H9 (cell line): ENCODE data around the gene NAALADL1. TPM values are rescaled to one million over a fixed set of nuclear protein-coding genes. Genes with fewer than 3 reads are reported as not detected.
"Not testable (repeated sequence)": the region's sequence is repeated elsewhere in the genome, so short reads cannot be mapped to it uniquely, and the experiment has no call there.

Experiments
- DNase-seq: peaks from one replicate; pipeline ENCODE4 v3.0.0-alpha.2; 2017
- H2AFZ ChIP-seq: one replicate; pipeline ENCODE4 v1.6.1; 2013; ENCODE audit warnings: mild to moderate bottlenecking, low read length, control low read depth, moderate library complexity
- H2AK5ac ChIP-seq: 2 replicates; pipeline ENCODE4 v1.6.1; 2013; ENCODE audit warnings: low read length, control low read depth, mixed read lengths; ENCODE audit not compliant: insufficient read length
- H2BK120ac ChIP-seq: one replicate; pipeline ENCODE4 v1.6.1; 2013; ENCODE audit warnings: low read depth, mild to moderate bottlenecking, low read length, control low read depth, inconsistent platforms; ENCODE audit not compliant: poor library complexity, severe bottlenecking
- H2BK12ac ChIP-seq: 2 replicates; pipeline ENCODE4 v1.6.1; 2013; ENCODE audit warnings: low read length, control low read depth, mixed read lengths, low read depth; ENCODE audit not compliant: insufficient read length
- H2BK15ac ChIP-seq: 2 replicates; pipeline ENCODE4 v1.6.1; 2013; ENCODE audit warnings: low read depth, low read length, control low read depth
- H2BK20ac ChIP-seq: one replicate; pipeline ENCODE4 v1.6.1; 2013; ENCODE audit warnings: low read depth, mild to moderate bottlenecking, low read length, control low read depth, inconsistent platforms; ENCODE audit not compliant: poor library complexity, severe bottlenecking
- H2BK5ac ChIP-seq: 2 replicates; pipeline ENCODE4 v1.6.1; 2013; ENCODE audit warnings: low read length, control low read depth, mixed read lengths; ENCODE audit not compliant: insufficient read length
- H3K14ac ChIP-seq: 2 replicates; pipeline ENCODE4 v1.6.1; 2013; ENCODE audit warnings: low read length, control low read depth; ENCODE audit not compliant: insufficient read depth
- H3K18ac ChIP-seq: 2 replicates; pipeline ENCODE4 v1.6.1; 2013; ENCODE audit warnings: low read depth, mild to moderate bottlenecking, mixed read lengths, low read length, control low read depth; ENCODE audit not compliant: insufficient read length
- H3K23ac ChIP-seq: 2 replicates; pipeline ENCODE4 v1.6.1; 2013; ENCODE audit warnings: low read length, control low read depth, mixed read lengths, low read depth; ENCODE audit not compliant: insufficient read length
- H3K23me2 ChIP-seq: 2 replicates; pipeline ENCODE4 v1.6.1; 2013; ENCODE audit warnings: low read depth, mild to moderate bottlenecking, mixed read lengths, low read length, control low read depth; ENCODE audit not compliant: insufficient read length, poor library complexity, severe bottlenecking
- H3K27ac ChIP-seq: 2 replicates; pipeline ENCODE4 v1.5.1; 2013; ENCODE audit warnings: low read length, control low read depth, mixed read lengths, low read depth; ENCODE audit not compliant: insufficient read length
- H3K27me3 ChIP-seq: 2 replicates; pipeline ENCODE4 v1.6.1; 2013; ENCODE audit warnings: low read length, control low read depth, inconsistent platforms; ENCODE audit not compliant: insufficient read depth
- H3K4ac ChIP-seq: 2 replicates; pipeline ENCODE4 v1.6.1; 2013; ENCODE audit warnings: low read depth, mild to moderate bottlenecking, control low read depth, inconsistent platforms, low read length, moderate library complexity
- H3K4me1 ChIP-seq: 2 replicates; pipeline ENCODE4 v1.6.1; 2013; ENCODE audit warnings: low read length, control low read depth, inconsistent platforms; ENCODE audit not compliant: insufficient read depth
- H3K4me2 ChIP-seq: 2 replicates; pipeline ENCODE4 v1.6.1; 2013; ENCODE audit warnings: low read length, control low read depth, mixed read lengths; ENCODE audit not compliant: insufficient read length, insufficient read depth
- H3K56ac ChIP-seq: 2 replicates; pipeline ENCODE4 v1.6.1; 2013; ENCODE audit warnings: low read depth, mild to moderate bottlenecking, mixed read lengths, low read length, control low read depth; ENCODE audit not compliant: insufficient read length
- H3K79me1 ChIP-seq: 2 replicates; pipeline ENCODE4 v1.6.1; 2013; ENCODE audit warnings: low read depth, mild to moderate bottlenecking, moderate library complexity, low read length, control low read depth, inconsistent platforms; ENCODE audit not compliant: insufficient read depth, poor library complexity, severe bottlenecking
- H3K79me2 ChIP-seq: 2 replicates; pipeline ENCODE4 v1.6.1; 2013; ENCODE audit warnings: low read length, control low read depth, inconsistent platforms; ENCODE audit not compliant: insufficient read depth
- H3K9ac ChIP-seq: 2 replicates; pipeline ENCODE4 v1.6.1; 2013; ENCODE audit warnings: low read length, control low read depth, mixed read lengths; ENCODE audit not compliant: insufficient read length; ENCODE audit errors: extremely low read depth
- H3K9me3 ChIP-seq: one replicate; pipeline ENCODE4 v1.6.1; 2013; ENCODE audit warnings: low read depth, low read length, inconsistent platforms; ENCODE audit not compliant: control insufficient read depth
- H3T11ph ChIP-seq: one replicate; pipeline ENCODE4 v1.6.1; 2013; ENCODE audit warnings: mild to moderate bottlenecking, low read length, control low read depth, inconsistent platforms
- H4K20me1 ChIP-seq: one replicate; pipeline ENCODE4 v1.6.1; 2013; ENCODE audit not compliant: control insufficient read depth, insufficient read length, insufficient read depth
- H4K5ac ChIP-seq: 2 replicates; pipeline ENCODE4 v1.6.1; 2013; ENCODE audit warnings: low read depth, mild to moderate bottlenecking, mixed read lengths, low read length, control low read depth; ENCODE audit not compliant: insufficient read length
- H4K8ac ChIP-seq: replicated peaks from 2 replicates; pipeline ENCODE4 v1.6.1; 2013; ENCODE audit warnings: low read length, control low read depth, mixed read lengths, low read depth; ENCODE audit not compliant: insufficient read length
- H4K91ac ChIP-seq: 2 replicates; pipeline ENCODE4 v1.6.1; 2013; ENCODE audit warnings: low read depth, mild to moderate bottlenecking, moderate library complexity, mixed read lengths, low read length, control low read depth; ENCODE audit not compliant: insufficient read length
- H3K27ac Mint-ChIP-seq, 3 experiments: 2 replicates in 2 of 3; 3 replicates in 1 of 3; pipeline ENCODE4 v1.8.0; 2020 to 2021; ENCODE audit warnings: mixed read lengths in 3 of 3, mild to moderate bottlenecking in 1 of 3, moderate library complexity in 1 of 3
- H3K27me3 Mint-ChIP-seq: 2 replicates; pipeline ENCODE4 v1.8.0; 2021; ENCODE audit warnings: low read depth, mild to moderate bottlenecking, moderate library complexity, mixed read lengths
- H3K36me3 Mint-ChIP-seq, 3 experiments: 2 replicates in 2 of 3; 3 replicates in 1 of 3; pipeline ENCODE4 v1.8.0; 2020 to 2021; ENCODE audit warnings: low read depth in 3 of 3, mixed read lengths in 3 of 3; ENCODE audit not compliant: insufficient read depth in 1 of 3
- H3K4me1 Mint-ChIP-seq, 2 experiments: 2 replicates each; pipeline ENCODE4 v1.8.0; 2020; ENCODE audit warnings: mixed read lengths in 2 of 2
- H3K4me3 Mint-ChIP-seq, 2 experiments: 2 replicates in 1 of 2; 3 replicates in 1 of 2; pipeline ENCODE4 v1.8.0; 2020 to 2021; ENCODE audit warnings: mild to moderate bottlenecking in 2 of 2, mixed read lengths in 2 of 2, moderate library complexity in 1 of 2
- H3K9me3 Mint-ChIP-seq, 2 experiments: 2 replicates in 1 of 2; 3 replicates in 1 of 2; pipeline ENCODE4 v1.8.0; 2020; ENCODE audit warnings: mild to moderate bottlenecking in 2 of 2, mixed read lengths in 2 of 2, moderate library complexity in 1 of 2
- CTCF ChIP-seq: fragments of 200-600 bp; sonication (generic); conservative IDR thresholded peaks from 3 replicates; pipeline ENCODE4 v1.8.0; 2021; ENCODE audit warnings: antibody characterized with exemption, mild to moderate bottlenecking
- WGBS: extraction: QIAGEN DNeasy Blood & Tissue Kit; methylation state at CpG from one replicate; pipeline ENCODE4 v1.1.7; 2013; ENCODE audit warnings: missing lambda C conversion rate, low lambda C conversion rate, mixed read lengths; ENCODE audit not compliant: insufficient read length; ENCODE audit errors: extremely low coverage; 5-methylcytosine and 5-hydroxymethylcytosine counted together
- total RNA-seq: library from RNA; stranded (reverse); gene quantifications from 2 replicates; pipeline ENCODE4 v1.2.1, GENCODE V29; 2021

Gene NAALADL1
- total RNA-seq, 1 experiment from 2014 or later = 1.0 TPM

- no peak overlapping the region for H4K91ac ChIP-seq
- no peak overlapping the region for H2BK12ac ChIP-seq
- H4K8ac ChIP-seq = no peak overlapping the region
- H3K27ac ChIP-seq = no peak overlapping the region
- H3K27me3 ChIP-seq = no peaks in the 10 kb centered on the region
- Mint-ChIP-seq H3K9me3 (no peaks in the 10 kb centered on the region), H3K27ac (no peak overlapping the region), H3K27me3 (peaks cover 1% of the 10 kb centered on the region; the same call in 1 of the 2 replicates), H3K36me3 (no peaks in the 10 kb centered on the region), H3K4me1 (peaks cover 2% of the 10 kb centered on the region in 2 experiments), H3K4me3 (no peak overlapping the region)
- no peak overlapping the region for H3K23ac ChIP-seq
- no peak overlapping the region for H2BK120ac ChIP-seq
- no peak overlapping the region for H3K4ac ChIP-seq
- H3K9ac ChIP-seq = no peak overlapping the region
- H4K5ac ChIP-seq = no peak overlapping the region
- no peaks in the 10 kb centered on the region for H3K79me2 ChIP-seq
- no peak overlapping the region for H3K18ac ChIP-seq
- no peak overlapping the region for H3K56ac ChIP-seq
- H2AK5ac ChIP-seq = no peak overlapping the region
- no peak overlapping the region for H2BK20ac ChIP-seq
- H3T11ph ChIP-seq = no peak overlapping the region
- H3K79me1 ChIP-seq = no peaks in the 10 kb centered on the region
- no peaks in the 10 kb centered on the region for H3K23me2 ChIP-seq
- H4K20me1 ChIP-seq = no peaks in the 10 kb centered on the region
- H3K4me2 ChIP-seq = no peak overlapping the region
- no peak overlapping the region for H2BK15ac ChIP-seq
- no CpG with 5 or more reads among the region's 7 CpGs for WGBS
- no peak overlapping the region for H2BK5ac ChIP-seq
- H2AFZ ChIP-seq = no peak overlapping the region
- no peak for DNase-seq
- TF ChIP-seq CTCF = no peak
- H3K14ac ChIP-seq = no peak overlapping the region
- H3K4me1 ChIP-seq = no peaks in the 10 kb centered on the region
- no peaks in the 10 kb centered on the region for H3K9me3 ChIP-seq
Observed at GRCh38 chr11:65008016-65008415, 50.3 kb downstream of the NAALADL1 start.

GRCh38 chr11:65003968-65004367, 54.4 kb downstream of the NAALADL1 start:
- not testable (repeated sequence) for H3K9me3 Mint-ChIP-seq, H3K4ac ChIP-seq, H3K23me2 ChIP-seq, H4K5ac ChIP-seq, H3K27ac Mint-ChIP-seq, H4K8ac ChIP-seq, H3K23ac ChIP-seq, H3K9ac ChIP-seq, H4K20me1 ChIP-seq, H2AFZ ChIP-seq, H2BK15ac ChIP-seq, H3K4me3 Mint-ChIP-seq, H3K27me3 Mint-ChIP-seq, H3K79me1 ChIP-seq, H3K14ac ChIP-seq, H2BK120ac ChIP-seq, H3K4me1 Mint-ChIP-seq, H3K79me2 ChIP-seq, H2BK5ac ChIP-seq, H4K91ac ChIP-seq, H3T11ph ChIP-seq, H3K4me2 ChIP-seq, H3K27ac ChIP-seq, H3K9me3 ChIP-seq, H3K4me1 ChIP-seq, H3K27me3 ChIP-seq, H3K18ac ChIP-seq, H2AK5ac ChIP-seq, H2BK20ac ChIP-seq, H3K56ac ChIP-seq, H2BK12ac ChIP-seq, DNase-seq, H3K36me3 Mint-ChIP-seq
- WGBS = no CpG with 5 or more reads among the region's 3 CpGs
